NCI-H1694 (cell line): ENCODE measurements around the gene GLCE.
"Not testable (repeated sequence)": the region's sequence is repeated elsewhere in the genome, so short reads cannot be mapped to it uniquely, and the experiment has no call there.

Experiments used
- DNase-seq: peaks from one replicate; lab custom pipeline; 2025; lab: John Stamatoyannopoulos, UW

GLCE gene

DNA sequence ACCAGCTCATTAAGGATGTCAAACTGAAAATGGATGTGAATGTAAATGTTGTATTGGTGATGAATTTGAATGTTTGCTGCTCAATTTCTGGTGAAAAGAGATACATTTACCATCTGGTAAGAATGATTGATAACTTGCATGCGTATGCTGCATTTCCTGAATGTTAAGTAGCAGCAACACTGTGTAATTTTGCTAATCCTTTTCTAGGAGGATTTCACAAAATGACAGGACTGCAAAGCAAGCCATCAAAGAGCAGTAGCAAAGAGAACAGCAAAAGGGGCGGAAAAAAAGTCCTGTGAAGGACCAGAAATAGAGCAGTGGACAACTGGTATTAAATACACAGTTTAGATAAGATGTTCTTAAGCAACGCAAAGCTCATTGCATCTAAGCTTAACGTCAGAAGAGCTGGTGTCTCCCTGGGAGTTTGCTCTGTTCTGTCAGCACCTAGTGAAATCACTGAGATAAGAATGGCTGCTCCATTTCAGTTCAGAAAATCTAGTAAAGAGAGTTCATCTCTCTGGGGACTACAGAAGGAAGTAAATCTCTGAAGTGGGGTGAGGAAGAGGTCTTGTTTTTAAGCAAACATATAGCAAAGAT lies 114.7 kb downstream of the GLCE start:
- no peak for DNase-seq

DNA sequence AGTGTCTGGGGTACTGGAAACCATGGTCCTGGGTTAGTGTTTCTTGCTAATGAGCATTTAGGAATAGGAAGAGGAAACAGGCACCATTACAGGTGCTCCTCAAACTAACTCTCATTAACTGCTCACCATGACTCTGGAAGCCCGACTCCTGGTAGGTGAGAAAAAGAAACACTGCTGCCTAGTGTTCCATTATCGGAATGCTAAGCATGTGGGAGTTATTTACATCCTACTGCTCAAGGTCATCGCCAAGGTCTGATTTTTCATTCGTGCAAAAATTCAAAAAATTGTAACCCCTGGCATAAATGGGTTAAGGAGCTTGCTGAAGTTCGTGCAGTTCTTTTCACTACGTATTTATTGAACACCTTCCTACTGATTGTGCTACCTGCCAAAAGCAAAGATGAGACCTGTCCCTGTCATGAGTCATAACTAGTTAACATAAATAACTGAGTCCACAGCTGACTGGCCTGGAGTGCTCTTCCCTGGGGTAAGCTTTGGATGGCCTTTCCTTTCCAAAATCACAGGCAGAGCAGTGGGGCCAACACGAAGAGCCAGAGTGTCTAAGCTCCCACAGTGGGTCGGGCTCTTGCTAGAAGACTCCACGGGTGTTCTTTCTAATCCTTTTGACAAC lies 115.6 kb downstream of the GLCE start:
- DNase-seq = no peak

DNA sequence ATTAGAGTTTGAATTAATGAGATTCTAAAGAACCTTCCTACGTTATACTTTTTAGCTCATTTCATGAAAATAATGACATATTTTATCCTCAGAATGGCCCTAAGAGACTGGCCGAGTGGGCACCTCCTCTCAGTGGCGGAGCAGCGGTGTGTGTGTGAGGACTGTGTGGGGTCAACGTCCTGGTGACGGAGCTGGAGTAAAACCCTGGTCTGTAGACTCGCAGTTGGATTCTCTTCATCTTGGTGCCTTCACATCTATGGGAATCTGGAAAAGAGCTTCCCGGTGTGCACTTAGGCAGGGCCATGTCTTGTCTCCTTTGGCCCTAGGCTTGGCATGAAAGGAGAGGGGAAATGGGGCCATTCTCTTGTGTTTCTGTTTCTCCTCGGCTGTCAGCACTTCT lies 116.9 kb downstream of the GLCE start:
- no peak for DNase-seq

DNA sequence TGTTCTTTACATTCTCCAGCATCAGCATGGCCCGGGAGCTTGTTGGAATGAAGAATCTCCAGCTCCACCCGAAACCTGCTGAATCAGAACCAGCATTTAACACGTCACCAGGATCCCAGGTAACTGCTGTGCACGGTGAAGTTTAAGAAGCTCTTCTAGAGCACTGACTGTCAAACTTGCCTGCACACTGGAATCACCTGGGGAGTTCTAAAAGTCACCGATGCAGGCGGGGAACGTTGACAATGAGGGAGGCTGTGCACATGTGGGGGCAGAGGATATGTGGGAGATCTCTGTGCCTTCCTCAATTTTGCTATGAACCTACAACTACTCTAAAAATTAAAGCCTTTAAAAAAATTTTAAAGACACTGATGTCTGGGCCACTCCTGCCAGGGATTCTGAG lies 119.2 kb downstream of the GLCE start:
- DNase-seq = no peak

DNA sequence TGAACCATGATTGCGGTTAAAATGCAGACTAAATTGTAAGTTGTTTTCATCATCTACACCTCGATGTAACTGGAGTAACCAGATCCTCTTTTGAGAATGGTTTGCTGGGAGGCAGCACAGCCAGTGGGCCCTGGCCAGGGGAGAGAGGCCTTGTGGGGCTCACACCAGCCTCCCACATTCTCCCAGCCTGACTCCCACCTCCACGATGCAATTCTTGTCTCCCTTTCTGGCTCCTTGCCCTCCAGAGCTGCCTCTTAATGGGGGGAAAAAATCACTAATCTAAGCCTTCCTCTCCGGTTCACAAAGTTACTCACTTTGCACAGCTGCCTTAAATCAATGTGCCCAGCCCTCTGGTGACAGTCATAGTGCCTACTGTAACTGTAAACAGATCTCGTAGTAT lies 120.3 kb downstream of the GLCE start:
- no peak for DNase-seq

DNA sequence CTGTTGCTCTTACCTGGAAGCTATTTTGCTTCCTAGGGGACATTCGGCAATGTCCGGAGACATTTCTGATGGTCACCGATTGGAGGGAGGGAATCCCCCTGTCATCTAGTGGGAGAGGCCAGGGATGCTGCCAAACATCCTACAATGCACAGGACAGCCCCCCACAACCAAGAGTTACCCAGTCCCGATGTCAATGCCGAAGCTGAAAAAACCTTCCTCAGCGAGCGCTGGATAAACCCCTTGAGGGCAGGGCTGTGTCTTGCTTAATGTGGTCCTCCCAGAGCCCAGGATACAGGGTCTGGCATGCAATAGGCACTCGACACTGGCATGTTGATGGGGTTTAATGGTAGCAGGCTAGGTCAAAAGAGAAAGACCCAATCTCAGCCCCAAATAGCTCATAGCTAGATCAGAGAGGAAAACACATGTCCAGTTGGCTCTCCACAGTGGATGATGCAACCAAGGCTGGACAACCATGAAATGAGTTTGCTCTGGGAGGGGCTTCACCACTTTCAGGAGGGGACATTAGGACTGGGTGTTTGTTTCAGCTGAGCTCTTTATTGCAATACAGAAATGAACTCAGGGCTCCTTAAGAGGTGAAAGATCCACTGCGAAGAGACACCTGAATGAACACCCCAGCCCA lies 121.8 kb downstream of the GLCE start:
- no peak for DNase-seq

DNA sequence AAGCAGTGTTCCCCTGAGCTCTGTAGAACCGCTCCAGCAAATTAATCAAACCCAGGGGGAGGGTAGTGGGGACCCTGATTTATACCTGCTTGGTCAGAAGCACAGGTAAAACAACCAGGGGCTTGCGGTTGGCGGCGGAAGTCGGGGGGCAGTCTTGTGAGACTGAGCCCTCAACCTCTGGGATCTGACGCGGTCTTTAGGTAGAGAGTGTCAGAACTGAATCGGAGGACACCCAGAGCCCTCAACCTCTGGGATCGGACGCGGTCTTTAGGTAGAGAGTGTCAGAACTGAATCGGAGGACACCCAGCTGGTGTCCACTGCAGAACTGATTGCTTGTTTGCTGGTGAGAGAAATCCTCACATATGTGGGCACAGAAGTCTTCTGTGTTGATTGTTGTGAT lies 125.4 kb downstream of the GLCE start:
- no peak for DNase-seq

DNA sequence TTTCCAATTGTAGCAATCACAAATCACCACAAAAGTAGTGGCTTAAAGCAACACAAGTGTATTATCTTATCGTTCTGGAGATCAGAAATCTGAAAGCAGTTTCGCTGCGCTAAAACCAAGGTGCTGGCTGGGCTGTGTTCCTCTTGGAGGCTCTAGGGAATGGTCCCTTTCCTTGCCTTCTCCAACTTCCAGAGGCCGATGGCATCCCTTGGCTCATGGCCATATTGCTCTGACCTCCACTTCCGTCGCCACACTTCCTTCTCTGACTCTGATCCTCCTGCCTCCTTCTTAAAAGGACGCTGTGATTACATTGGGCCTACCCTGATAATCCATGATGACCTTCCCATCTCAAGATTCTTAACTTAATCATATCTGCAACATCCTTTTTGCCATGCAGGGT lies 127.6 kb downstream of the GLCE start:
- DNase-seq = no peak

DNA sequence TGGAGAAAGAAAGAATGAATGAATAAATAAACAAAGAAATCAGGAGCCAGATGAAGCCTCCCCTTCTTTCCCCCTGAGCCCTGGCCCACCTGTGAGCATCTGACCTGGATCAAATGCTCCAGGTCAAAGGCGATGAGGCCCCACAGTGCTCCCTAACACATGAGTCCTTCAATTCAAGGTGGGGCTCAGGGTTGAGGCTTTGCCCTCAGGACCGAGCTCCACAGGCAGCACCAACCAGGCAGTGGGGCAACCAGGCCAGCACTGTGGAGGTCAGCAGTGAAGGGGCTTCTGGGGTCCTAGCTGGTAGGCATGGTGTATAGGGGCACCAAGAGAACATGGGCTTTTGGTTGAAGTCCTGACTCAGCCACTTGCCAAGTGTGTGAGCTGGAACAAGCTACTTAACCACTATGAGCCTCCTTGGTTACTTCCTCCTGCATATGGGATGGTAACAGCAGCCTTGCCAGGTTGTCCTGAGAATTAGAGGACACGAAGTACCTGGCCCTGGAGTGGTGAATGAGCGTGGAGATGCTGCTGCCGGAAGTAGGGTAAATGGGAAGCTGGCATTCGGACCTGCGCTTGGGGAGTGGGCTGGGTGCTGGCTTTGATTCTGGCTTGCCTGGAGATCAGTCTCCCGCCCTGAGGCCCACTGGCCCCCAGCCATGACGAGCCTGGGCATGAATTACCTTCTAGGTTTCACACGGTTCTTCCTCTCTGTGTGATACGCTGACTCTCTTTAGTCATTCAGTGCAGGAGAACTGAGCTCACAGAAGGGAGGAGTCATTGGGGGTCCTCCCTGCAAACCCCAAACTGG lies 128.3 kb downstream of the GLCE start:
- no peak for DNase-seq

DNA sequence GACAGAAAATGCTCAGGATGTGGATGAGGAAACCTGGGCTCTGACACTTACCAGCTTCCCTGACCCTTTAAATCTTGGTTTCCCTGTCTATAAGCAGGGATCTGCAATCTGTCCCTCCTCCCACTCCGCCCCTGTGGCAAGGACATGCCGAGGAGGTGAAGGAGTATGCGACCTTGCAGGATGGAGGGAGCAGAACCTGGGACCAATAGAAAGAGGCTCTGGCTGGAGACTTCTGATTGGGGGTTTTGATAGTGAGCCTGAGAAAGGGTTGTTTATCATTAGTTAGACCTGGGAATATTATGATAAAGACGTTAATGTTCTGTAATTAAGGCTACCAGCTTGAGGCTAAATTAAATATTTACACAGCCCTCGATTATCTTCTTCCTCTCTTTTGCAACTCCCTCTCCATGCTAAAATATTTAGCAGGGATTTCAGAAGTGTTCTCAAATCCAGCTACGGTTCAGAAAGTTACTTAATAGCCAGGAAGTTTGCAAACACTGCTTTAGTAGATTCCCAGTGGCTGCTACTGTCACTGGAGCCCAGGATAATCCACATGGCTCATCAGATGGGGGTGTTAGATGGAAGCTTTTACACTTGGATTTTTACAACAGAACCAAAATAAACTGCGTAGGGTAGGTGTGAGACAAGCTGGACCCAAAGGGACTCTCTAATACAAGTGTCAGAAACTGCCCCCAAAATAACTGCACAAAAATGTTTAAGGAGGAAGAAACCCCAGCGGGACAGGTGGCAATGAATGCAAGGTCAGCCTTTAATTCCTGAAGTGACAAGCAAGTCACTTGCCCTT lies 129.1 kb downstream of the GLCE start:
- DNase-seq = no peak

DNA sequence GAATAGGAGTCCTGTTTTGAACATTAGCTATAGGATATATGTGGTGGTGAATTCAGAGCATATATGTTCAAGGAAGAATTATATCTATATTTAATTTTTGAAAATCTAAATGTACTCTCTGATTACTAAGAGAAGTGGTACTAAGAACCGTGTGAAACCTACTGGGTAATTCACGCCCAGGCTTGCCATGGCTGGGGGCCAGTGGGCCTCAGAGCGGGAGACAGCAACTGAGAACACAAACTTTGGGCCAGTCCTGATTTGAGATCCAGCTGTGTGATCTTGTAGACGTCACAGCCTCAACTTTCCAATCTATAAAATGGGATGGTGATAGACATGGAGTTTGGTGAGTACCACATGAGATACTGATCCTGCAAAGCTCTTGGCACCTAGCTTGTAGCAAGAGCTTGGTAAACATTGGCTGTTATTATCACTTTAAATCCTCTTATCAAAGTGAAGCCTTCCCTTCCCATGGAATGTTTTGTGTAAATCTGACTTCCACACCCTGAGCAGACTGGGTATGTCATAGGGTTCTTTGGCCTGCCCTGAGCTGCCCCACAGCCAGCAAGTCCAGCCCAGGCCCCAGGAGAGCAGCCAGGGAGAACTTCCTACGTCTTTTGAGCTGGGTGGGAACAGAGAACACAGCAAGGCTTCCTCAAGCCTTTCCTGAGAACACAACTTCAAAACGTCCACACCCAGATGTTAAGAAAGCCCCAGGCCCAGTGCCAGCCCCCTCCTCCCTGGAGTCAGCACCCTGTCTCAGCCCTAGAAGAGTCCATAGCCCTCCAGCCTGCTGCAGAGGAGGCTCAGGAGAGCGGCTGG lies 130.1 kb downstream of the GLCE start:
- DNase-seq = no peak

DNA sequence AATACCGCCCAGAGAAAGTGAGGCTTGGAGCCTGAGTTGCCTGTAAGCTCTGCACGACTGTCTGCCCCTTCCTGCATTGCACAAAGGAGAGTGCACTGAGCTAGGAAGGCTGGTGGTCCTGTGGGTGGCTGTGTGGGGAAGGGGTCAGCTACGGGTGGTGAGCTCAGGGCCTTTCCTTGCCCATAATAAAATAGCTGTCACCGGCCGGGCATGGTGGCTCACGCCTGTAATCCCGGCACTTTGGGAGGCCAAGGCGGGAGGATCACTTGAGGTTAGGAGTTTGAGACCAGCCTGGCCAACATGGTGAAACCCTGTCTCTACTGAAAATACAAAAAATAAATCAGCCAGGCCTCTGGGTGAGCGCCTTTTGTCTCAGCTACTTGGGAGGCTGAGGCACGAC lies 131.2 kb downstream of the GLCE start:
- DNase-seq = not testable (repeated sequence)

DNA sequence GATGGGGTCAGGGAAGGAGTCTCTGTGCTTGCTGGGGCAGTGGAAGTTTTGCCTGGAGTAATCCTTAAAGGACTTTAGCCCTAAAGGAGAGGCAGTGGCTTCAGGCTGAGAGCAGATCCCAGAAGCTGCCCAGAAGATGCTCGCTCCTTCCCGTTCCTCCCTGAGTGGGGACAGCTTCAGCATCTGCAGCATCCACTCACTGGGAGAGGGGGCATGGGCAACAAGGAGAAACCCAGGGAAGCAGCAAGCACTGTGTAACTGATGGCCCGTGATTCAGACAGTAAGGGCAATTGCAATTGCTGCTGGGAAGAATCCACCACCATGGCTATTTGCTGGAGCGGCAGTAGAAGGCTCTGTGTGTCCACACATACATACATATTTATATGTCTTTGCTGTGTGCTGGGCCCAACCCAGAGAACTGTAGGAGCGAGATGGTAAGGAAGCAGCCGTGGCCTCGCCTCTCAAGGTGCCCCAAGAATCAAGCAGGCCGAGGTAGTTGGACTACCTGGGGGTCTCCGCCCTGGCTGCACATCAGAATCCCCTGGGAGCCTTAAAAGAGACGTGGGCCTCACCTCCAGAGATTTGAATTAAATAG lies 132.5 kb downstream of the GLCE start:
- no peak for DNase-seq

DNA sequence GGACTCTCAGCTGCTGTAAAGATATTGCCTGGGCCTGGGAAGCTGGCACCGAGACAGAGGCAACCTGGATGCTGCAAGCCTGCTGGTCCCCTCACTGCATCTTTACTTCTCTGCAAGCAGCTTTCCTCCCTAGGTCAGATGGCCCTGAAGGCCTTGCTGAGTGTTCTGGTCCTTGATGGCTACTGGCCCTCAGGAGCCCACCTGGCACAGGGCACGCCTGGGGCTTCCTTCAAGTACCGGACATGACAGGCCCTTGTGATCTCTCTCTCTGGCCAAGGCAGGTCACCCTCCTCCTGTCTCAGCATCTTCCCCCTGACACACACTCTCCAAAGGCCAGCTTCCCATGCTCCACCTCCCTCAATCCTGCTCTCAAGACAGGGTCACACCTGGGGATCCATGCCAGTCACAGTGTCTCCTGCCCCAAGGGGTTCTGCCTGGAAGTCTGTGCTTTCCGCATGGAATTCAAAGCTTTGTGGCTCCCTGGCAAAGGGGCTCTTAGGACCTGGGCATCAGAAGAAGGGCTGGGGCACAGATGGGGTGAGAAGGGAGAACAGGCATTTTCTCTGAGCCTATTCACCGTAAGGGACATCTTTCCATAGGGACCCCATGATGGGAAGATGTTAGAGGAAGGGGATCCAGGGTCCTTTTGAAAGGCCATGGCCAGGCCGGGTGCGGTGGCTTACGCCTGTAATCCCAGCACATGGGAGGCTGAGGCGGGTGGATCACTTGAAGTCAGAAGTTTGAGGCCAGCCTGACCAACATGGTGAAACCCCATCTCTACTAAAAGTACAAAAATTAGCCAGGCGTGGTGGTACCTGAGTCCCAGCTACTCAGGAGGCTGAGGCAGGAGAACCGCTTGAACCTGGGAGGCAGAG lies 133.5 kb downstream of the GLCE start:
- DNase-seq = no peak

DNA sequence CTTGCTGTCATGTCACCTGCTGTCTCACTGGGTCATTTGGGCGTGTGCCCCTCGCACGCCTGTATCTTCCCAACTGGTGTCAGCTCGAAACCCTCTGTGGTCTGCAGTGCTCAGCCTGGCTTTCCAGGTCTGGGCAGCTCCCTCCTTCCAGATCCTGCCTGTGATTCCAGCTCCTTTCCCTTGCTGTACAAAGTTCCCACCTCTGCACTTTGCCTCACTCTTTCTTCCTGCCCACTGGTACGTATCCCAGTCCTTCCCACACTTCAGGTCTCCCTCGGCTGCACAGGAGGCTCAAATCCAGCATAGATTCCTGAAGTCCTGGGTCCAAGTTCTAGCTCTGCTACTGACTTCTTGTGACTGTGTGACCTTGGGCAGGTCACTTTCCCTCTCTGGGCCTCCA lies 136.2 kb downstream of the GLCE start:
- no peak for DNase-seq

DNA sequence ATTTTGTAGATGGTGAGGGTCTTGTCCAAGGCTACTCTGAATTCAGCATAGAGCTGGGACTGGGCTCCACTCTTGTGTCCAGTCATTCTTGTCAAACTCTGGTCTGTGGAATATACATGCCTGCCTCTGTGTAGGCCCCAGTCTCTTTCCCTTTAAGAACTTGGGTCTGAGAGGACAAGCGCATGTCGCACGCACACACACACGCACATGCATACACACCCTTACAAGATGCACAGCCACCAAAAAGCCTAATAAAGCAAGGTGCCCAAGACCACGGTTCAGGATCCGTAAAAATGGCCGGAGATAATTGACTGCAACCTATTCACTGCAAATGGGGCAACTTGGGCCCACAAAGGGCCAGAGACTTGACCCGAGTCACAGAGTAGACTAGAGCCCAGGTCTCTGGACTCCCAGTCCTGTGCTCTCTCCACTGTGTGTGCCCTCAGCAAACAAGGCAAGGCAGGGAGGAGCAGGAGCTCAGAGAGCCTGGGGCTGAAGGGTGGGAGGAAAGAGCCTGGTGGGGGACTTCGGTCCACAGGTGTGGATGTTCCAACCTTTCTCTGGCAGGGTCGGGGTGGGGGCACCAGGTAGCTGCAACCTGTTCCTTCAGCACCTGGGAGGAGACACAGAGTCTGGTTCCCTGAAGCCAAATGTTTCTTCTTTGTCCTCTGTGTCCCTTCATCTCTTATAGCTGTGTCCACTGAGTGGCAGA lies 137.4 kb downstream of the GLCE start:
- DNase-seq = no peak

DNA sequence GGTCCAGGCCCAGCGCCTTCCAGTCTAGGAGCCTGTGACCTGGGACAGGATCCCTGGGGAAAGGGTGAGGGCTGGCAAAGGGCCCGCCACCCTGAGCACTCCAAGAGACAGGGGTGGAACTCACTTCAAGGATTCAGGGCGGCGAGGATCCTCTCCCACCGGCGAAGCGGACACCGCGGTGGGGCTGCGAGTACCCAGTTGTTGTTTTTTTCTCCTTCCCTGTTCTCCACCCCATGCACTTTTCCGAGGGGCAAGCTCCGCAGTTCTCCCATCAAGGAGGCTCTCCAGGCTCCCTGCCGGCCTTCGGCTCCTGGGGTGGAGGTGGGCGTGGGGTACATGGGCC lies 137.9 kb downstream of the GLCE start:
- DNase-seq = no peak

DNA sequence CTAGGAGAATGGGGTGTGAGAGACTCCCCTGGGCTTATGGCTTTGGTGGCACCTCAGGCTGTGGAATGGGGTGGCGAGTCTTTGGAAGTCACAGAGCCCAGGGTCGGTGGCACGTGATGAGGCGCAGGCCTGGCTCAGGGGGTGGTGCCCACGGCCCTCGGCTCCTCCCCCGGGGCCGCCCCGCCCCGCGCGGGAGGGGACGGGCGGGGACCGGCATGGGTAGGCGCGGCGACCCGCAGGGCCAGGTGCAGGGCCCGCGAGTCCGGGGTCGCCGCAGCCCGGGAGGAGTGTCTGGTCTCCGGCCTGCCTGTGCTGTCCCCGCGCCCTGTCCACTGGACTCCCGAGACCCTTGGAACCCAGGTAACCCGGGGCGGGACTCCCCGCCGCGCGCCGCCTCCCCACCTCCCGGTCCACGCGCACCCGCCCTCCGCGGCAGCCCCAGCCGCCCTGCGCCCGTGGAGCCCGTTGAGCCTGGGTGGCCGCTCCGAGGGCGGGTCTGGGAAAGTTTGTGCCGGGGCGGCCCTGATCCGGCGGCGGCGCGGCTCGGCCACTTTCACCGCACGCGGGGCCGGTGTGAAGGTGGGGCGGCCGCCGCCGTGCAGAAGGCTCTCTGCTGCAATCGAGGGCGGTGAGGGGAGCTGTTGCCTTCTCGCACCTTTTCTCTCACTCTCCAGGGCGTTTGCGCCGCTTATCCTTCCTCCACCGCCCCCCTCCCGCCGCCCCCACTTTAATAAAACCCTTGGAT lies 138.4 kb downstream of the GLCE start, which contains the start of gene PAQR5:
Gene PAQR5 (plus strand): TSS at position 216 of the 745 bp plus-strand sequence. CDS start 61,169 bp downstream, outside the sequence.
- no peak for DNase-seq
